ENCODE data around the gene THADA.

GRCh38 chr2:43384143-43384542, 211.7 kb downstream of the THADA start:
- no peak for TF ChIP-seq CTCF (IDR thresholded peaks at IDR 0.05; ENCODE audit: insufficient read depth, low read length, poor library complexity, severe bottlenecking)
- no peak for TF ChIP-seq EZH2phosphoT487 (conservative IDR thresholded peaks at IDR 0.05; ENCODE audit: low read length)
